GM12865 (cell line): ENCODE data around the gene LRCH3.
A peak's percentile ranks its signal among the peaks of the same experiment; 100 is the strongest.
"Not testable (repeated sequence)": the region's sequence is repeated elsewhere in the genome, so short reads cannot be mapped to it uniquely, and the experiment has no call there.

ENCODE experiments used
- DNase-seq: peaks from one replicate; pipeline ENCODE4 v3.0.0; 2010; ENCODE audit warnings: low read depth
- H3K4me3 ChIP-seq: 2 replicates; pipeline ENCODE4 v1.5.1; 2011; ENCODE audit warnings: mild to moderate bottlenecking, low read depth, low read length, control low read depth
- TF ChIP-seq, protein P1 (sequence below): IDR thresholded peaks from 2 replicates; pipeline ENCODE4 v1.5.1; 2011; ENCODE audit warnings: low read length, control low read depth, low read depth, inconsistent platforms; ENCODE audit not compliant: insufficient read depth; ENCODE audit errors: missing control alignments

Gene LRCH3

DNA sequence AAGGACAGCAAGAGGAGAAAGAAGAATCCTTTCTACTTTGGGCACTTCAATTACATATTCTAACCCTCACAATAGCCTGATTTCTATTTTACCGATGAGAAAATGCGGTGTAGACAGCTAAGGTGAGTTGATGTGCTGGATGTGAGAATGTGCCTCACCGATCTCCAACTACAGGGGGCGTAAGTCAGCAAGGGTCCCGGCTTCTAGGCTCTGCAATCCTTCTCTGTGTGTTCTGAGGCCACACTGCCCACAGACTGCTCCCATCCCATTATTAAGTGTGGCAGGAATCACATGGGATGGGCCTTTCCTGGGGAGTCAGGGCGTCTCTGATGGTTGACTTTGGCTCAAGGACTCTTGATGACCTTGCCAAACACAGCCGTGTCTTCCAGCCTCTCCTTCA is 135.4 kb downstream of the LRCH3 start:
- TF ChIP-seq, protein P1, sequence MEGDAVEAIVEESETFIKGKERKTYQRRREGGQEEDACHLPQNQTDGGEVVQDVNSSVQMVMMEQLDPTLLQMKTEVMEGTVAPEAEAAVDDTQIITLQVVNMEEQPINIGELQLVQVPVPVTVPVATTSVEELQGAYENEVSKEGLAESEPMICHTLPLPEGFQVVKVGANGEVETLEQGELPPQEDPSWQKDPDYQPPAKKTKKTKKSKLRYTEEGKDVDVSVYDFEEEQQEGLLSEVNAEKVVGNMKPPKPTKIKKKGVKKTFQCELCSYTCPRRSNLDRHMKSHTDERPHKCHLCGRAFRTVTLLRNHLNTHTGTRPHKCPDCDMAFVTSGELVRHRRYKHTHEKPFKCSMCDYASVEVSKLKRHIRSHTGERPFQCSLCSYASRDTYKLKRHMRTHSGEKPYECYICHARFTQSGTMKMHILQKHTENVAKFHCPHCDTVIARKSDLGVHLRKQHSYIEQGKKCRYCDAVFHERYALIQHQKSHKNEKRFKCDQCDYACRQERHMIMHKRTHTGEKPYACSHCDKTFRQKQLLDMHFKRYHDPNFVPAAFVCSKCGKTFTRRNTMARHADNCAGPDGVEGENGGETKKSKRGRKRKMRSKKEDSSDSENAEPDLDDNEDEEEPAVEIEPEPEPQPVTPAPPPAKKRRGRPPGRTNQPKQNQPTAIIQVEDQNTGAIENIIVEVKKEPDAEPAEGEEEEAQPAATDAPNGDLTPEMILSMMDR, result peak; percentile 6

GRCh38 chr3:197927578-197927977 is 136.5 kb downstream of the LRCH3 start:
- not testable (repeated sequence) for H3K4me3 ChIP-seq, DNase-seq

More for the DNA sequence above, 135.4 kb downstream of the LRCH3 start:
- no peak overlapping the region for H3K4me3 ChIP-seq
- no peak for DNase-seq

GRCh38 chr3:197936819-197937384 is 145.8 kb downstream of the LRCH3 start:
- TF ChIP-seq, protein P1, result no peak
- H3K4me3 ChIP-seq, result no peak overlapping the region
- DNase-seq, result no peak
